ENCODE results near the gene STX7.

STX7 gene

DNA sequence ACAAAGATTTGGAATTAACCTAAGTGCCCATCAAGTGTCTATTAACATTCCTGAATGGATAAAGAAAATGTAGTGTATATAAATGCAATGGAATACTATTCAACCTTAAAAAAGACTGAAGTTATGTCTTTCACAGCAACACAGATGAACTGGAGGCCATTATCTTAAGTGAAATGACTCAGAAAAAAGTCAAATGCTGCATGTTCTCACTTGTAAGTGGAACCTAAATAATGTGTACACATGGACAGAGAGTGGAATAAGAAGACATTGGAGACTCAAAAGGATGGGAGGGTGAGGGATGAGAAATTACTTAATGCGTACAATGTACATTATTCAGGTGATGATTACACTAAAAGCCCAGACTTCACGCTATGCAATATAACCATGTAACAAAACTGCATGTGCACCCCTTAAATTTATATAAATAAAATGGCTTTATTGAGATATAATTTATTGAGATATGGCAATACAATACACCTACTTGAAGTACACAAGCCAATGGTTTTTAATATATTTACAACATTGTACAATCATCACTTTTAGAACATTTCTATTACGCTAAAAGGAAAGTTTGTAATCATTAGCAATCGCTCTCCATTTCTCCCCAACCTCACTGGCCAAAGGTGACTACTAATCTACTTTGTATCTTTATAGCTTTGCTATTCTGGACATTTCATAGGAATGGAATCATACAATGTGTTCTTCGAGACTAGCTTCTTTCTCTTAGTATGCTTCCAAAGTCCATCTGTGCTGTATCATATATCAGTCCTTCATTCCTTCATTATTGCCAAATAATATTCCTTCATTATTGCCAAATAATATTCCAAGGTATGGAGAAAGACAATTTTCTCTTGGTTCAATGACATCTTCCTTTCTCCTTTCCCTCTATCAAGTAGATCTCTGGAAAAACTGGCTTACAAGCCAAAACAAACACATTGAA lies 5.8 kb downstream of the STX7 start:
- no peak for DNase-seq

DNA sequence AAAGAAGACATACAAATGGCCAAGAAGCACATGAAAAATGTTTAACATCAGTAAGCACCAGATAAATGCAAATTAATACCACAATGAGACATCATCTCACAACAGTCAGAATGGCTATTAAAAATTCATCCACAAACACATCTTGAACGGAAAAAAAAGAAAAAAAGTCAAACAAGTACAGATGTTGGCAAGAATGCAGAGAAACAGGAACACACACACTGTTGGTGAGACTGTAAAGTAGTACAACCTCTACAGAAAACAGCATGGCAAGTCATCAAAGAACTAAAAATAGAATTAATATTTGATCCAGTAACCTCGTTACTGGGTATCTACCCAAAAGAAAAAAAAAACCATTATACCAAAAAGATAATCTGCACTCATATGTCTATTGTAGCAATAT lies 6.5 kb downstream of the STX7 start:
- no peak for DNase-seq

DNA sequence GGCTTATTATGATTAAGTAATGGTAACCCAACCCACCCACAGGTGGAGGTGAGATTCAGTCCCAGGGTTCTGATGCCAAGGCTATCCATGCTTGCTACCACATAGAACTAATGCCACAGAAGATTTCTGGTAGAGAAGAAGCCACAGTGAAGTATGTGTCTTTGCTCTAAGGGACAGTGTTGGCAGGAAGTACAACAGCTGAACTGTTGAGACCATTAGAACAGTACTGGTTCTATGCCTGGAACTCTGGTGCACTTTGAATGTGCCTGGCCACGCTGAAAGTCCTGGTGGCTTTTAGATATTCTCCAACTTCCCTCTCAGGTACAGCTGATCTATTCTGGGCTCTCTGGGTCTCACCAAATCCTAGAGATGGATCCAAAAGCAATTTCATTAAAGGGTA lies 7.8 kb downstream of the STX7 start:
- DNase-seq = no peak

DNA sequence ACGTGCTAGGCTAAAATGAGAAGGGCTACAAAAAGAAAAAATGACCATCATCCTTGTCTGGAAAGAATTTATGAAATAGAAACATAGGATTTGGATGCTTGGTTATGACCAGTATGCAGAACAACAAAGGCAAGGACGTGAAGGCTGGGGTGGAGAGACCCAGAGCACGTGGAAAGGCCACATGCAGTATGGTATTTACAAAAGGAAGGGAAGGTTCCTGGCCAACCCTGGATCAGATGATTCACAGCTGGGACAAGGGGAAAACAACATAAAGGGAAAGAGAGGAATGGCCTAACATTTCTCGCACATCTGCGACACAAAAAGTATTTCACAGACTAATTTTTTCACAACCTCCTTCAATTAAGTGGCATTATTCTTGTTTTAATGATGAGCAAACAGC lies 8.2 kb downstream of the STX7 start:
- no peak for DNase-seq

DNA sequence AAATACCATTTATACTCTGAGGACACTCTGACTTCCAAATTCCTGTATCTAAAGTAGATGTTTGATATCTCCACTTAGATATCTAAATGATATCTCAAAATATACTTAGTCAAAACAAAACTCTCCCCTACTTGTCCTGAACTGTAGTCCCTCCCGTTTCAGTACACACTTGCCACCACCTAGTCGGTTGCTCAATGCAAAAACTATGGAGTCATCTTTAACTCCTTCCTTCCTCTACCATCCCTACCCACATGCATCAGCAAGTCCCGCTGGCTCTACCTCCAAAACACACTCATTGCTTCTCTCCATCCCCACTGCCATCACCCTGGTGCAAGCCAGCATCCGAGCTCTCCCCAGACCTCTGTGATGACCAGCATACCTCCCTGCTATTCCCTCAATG lies 13.2 kb downstream of the STX7 start:
- no peak for DNase-seq

DNA sequence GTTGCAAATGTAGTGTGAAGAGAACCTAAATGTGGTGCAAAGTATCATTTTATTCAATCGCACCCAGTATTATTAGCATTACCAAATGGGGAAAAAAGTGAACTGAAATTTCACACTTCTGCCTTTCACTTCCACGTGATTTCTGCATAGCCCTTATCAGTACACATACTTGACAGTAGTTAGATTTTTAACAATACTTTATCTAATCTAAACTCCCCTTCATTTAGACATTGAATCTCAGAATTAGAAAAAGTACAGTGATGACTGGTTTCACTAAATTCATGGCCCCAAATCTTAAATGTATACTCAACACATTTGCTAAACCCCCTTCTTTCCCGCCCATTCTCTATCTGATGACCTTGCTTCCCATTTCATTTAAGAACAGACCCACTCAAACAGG lies 14.3 kb downstream of the STX7 start:
- DNase-seq = no peak

DNA sequence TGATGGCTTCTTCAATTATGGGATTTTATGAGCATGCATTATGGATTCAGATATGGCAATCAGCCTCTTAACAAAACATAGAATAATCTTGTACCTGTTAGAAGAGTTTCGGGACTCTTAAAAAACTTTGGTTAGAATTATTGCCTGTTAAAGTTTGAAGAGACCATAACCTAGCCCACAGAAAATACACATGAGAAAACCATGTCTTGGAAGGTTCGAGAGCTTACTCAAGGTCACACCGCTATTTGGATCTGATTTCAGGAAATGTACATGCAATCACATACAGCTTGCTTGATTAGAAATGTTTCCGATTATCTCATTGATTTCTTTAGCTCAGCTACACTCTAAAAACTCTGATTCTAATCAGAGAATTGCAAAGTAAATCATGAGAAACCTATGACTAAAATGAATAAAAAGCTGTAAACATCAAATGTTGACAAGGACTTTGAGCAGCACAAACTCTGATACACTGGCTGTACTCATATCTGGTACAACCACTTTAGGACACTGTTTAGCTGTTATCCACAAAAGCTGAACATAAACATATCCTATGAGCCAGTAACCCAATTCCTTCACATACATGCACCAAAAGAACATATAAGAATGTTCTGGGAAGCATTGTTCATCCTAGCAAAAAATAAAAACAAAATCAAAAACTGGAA lies 16.3 kb downstream of the STX7 start:
- DNase-seq = no peak

DNA sequence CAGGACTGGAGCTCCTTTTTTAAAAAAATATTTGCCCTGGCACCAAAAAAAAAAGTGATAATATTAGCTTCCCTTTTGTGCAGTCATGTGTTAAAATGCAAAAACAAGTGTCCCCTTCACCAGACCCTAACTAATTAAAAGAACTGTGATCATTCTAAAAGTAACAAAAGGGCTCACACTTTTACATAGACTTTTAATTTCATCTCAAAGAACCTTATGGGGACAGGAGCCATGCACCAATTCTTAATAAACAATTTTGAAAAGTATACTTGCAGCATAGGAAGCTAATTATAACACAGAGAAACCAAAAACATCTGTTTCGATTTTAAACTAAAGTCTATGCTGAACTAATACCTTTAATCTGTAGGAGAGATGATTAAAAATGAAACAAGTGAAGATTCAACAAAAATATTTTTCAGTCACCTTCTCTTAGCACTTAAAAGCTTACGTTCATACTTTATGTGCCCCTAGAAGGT lies 17.3 kb downstream of the STX7 start:
- DNase-seq = no peak

DNA sequence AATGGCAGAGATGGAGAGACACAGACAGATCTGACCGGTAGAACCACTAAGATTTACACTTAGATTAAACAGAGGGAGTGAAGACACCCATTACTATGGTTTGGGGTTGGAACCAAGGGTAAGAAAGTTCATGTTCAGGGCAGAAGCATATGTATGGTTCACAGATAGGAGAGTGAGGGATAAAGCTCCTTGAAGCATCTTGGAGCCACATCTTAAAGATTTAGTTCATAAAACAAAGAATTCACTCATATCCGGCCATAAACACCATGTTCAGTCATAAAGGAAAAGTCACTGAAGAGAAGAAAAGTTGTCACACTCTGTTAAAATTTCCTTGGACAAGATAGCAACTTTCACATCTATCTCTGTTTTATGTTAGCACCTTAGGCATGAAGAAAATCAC lies 18.0 kb downstream of the STX7 start:
- DNase-seq = no peak

DNA sequence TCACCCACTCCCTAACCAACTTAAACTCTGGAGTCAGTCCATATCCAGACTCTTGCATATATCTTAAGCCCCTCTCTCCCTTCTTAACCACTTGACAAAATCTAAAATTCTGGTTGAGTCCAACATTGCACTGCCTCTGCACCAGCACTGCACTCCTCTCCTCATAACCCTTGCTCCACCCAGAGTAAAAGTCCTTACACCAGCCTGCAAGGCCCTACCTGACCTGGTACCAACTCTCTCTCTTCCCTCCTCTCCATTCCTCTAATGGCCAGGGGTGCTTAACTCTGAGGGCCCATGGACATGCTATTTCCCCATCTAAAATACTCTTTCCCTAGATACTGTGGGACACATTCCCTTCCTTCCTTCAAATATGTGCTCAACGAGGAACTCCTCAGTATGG lies 21.0 kb downstream of the STX7 start:
- DNase-seq = no peak

DNA sequence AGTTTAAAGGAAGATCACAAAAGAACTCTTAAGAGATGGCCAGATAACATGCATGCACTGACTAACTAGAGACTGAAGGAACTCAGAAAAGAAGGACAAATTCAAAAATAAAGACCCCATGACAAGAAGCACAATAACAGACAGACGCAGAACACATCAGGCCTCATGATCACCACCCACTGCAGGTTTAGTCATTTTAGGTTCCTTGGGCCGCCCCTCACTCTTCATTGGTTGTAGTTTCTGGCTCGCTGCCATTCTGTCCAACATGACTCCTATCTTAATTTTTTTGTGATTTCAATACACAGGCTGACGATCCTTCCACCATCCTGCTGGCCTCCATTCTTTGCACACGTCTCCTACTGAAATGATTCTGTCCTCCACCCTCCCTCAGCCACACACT lies 21.6 kb downstream of the STX7 start:
- DNase-seq = no peak

DNA sequence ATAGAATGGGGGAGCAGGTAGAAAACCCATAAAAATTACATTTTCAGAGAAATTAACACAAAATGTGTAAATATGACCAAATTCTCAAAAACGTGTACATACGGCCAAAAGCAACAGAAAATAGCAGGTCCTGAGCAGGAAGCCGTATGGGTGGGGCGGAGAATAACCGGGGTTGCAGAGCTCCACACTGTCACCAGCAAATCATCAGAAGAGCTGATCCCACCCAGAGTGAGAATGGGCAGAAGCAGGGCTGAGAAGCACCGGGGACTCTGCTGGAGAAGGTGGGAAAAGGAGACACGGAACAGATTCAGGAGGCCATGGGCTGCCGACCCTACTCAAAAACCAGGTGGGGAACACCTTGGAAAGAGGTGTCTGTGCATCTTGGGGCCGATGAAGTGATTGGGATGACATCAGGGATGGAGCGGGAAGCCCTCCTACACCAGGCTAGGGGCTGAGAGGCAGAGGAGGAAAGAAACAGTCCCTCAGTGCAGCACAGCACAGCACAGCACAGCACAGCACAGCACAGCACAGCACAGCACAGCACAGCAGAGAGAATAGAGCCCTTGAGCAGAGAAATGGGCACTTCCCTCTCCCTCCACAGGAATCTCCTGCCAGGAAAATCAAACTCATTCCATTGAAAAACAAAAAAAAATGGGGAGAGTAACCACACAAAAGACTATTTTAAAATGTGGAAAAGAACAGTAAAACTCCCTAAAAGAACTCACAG lies 22.3 kb downstream of the STX7 start:
- no peak for DNase-seq

DNA sequence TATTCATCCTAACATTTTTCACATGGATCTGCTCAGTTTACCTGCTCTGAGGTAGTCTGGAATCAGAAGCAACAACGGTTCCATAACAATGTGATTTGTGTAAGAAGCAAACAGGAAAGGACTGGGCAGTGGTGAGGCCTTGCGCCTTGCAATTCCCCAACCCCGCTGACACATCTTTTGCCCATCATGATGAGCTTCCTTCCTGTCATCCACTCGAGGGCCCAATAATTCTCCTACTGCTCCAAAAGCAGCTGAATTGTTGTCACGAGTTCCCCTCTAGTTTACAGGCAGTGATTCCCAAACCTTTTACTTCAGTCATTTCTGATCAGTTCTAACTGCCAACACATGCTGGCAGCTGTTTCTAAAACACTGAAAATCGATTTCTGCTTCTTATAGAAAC lies 22.9 kb downstream of the STX7 start:
- DNase-seq = no peak

DNA sequence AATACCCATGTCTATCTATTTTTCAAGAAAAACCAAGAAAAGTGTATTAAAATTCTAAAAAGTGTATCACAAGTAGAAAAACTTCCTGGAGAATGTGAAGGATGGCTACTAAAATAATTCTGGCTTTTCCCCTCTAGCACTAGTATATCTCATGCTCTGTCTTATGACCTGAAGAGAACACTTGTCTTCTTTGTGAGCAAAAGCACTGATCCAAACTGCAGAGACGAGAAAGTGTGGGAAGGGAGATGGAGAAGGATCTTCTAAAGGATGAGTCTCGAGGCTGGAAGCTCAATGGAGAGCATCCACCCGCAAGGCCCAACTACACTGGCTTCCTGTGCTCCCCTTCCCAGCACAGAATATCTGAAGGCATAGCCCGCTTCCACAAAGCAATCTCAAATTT lies 23.5 kb downstream of the STX7 start:
- DNase-seq = no peak

DNA sequence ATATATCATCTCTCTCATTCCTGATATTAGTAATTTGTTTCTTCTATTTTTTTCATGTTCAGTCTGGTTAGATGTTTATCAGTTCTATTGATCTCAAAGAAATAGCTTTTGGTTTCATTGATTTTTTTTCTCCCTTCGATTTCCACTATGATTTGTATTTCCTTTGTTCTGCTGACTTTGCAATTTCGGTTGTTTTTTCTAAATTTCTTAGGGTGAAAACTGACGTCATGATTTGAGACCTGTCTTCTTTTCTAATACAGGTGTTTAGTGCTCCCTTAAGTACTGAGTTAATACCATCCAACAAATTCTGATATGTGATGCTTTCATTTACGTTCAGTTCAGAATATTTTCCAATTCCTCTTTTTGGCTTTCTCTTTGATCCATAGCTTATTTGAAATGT lies 25.2 kb downstream of the STX7 start:
- no peak for DNase-seq

DNA sequence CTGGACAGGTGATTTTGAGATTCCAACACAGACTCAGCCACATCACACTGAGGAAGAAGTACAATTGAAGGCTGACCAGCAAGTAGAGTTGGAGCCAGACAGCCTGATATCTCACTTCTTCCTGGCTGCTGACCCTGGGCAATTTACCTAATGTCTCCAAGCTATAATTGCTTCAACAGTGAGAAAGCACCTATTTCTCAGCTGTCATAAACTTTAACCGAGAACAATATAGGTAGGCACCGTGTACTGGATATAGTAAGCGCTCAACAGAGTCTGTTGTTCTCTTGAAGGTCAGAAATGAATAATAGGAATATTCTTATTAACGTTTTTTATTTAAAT lies 28.3 kb downstream of the STX7 start:
- DNase-seq = no peak

DNA sequence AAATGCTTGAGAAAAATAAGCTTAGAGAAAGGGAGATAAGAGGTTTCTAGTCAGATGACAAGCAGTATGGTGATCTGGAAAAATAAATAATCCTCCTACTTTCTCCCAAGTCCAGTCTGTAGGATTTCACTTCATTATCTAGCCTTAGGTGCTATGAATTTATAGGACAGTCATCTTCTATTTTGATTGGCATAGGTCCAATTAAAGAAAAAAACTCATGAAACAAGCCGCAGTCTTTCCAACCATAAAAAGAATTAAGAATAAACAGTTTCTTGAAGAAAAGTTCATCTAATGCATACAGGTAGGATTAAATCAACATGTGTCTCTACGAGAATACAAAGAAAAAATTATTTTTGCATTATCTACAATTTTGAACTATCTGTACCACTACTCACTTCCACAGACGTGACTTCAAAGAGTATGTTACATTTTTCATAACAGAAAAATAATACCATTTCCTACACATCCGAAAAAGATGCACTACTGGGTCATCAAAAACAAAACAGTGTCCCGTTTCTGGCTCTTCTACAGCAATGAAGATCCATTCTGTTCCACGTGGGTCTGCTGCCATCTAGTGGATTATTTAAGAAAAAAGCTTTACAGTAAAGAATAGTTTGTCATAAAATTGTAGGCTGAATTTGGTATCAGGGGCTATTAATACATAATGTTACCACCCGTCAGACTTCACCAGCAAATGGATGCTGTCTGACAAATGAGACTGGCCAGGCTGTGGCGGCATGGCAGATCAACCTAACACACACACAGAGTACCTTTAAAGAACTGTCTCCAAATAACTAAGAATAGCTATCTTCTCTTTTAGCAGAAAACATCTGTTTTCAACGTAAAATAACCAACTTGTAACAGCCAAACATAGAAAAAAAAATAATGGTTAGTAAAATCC lies 28.9 kb downstream of the STX7 start:
- peak; percentile 91 for DNase-seq

DNA sequence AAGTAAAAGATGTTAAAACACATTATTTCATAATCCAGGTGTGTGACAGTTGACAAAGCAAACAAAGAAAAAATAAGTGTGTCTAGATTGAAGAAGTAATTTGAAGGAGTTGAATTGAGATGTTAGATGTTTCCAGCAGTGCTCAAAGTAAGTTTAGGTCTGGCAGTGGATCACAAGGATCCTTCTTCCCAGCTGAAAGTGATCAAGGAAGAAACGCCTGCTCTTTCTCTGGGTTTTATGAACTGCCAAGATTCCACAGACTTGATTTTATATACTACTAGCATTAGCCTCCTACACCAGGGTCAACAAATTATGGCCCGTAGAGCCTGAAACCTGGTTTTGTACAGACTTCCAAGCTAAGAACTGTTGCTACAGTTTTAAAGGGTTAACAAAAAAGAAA lies 30.3 kb downstream of the STX7 start:
- DNase-seq = peak; percentile 19

DNA sequence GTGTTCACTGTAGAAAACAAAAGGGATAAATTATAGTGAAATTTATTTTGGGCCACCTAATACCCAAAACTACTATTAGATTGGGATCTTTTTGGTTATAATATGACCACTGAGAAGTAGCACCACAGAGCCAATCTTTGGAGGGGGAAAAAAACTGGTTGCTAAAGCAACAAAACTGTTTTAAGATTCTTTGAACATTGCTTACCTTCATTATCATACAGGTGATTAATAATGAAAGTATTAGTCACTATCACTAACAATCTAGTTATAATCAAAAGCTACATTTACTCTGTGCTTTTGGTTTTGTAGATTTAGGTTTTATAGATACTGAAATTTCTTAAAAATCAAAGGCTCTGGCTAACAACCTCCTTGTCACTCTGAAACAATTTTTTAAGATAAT lies 31.7 kb downstream of the STX7 start:
- no peak for DNase-seq

DNA sequence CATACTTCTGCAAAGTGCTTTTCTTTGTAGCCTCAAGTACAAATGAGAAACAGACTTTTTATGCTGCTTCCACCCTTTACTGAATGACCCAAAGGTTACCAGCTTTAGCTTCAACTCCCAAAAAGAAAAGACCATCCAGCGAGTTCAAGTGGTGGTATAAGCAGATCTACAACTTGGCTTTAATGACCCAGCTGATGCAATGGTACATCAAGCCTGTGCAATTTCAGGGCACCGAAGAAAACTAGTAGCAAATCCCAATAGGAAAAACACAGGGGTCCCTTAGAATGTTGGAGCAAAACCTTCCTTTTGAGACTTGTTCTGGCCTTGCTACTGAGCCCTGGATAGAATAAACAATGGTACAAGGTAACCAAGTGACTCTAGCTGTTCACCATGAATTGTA lies 33.8 kb downstream of the STX7 start:
- DNase-seq = no peak

DNA sequence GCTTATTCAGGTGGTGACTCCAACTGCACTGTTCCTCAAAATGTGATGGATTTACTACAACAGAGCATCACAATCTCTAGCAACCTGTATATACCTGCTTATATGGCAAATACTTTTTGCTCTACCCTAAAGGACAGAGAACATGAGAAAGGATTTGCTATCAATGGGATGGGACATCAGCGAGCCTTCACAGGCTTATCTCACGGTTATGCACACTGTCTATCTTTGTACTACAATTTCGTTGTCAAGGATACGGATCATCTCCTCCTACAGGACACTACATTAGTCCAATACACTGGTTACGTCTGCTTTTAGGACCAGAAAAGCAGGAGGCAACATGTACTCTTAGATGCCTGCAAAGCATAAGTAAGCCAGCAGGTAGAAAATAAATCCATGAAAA lies 34.2 kb downstream of the STX7 start:
- peak; percentile 59 for DNase-seq

DNA sequence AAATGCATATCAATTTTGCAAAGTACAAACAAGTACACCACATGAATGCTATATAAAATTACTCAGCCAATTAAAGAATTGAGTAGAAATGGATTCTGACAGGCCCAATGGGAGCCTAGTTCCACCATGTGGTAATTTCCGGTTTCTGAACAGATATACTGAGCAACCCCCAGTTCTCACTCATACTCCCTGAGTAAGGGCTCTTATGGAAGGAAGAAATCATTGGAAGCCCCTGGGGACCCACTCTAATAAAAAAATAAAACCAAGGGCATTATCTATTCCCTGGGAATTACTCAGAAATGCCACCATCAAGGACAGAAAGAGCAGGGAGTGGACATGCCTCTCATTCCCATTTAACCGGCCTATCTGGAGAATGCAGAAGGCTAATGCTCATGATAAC lies 34.6 kb downstream of the STX7 start:
- peak; percentile 77 for DNase-seq

DNA sequence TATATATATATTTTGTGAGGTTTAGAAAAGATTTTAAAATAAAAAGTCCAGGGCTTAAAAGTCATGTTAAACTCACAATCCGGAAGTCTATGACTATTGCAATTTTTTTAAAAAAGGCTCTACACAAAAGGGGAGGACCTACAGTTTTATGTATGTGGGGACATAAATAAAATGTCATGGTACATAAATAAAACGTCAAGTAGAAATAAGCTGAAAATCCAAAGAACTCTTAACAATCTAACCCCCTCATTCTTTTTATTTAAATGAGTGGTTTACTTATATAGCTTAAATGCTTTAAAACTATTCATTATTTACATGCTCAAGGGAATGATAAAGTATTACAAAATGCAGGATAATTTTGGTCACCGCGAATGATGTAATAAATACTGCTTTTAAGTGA lies 36.2 kb downstream of the STX7 start:
- DNase-seq = no peak

Measured in eye (tissue), 1 donor.